ENCODE data around the gene ATP1A4. TPM values are rescaled to one million over a fixed set of nuclear protein-coding genes. Genes with fewer than 3 reads are reported as not detected.

Gene ATP1A4
- total and polyA plus RNA-seq, 9 of the 15 experiments (the other 6 are each of a cell fraction or from before 2014, with no cell fraction given): 0.07 TPM; not detected in 8

DNA sequence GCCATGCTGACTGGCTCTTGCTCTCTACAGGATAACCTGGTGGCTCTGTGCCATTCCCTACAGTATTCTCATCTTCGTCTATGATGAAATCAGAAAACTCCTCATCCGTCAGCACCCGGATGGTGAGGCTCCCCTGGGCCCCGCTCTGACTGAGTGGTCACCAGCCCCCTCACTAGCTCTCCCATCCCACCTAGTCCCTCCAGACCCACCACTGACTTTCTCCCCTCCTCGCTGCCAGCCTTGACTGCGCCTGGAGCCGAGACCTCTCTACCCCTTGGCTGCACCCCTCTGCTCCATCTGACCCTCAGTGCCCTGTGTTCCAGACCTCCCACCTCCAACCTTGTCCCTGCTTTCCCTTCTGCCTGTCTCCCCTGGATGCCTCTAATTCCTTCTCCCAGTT lies 34.8 kb downstream of the ATP1A4 start:
- Histone ChIP-seq H4K20me1 (replicated peaks; ENCODE audit: control insufficient read depth, insufficient read depth, low read length) (no peaks in the 10 kb centered on the region), H3K4me3 (no peak overlapping the region), H3K4me1 (replicated peaks in 1 of 2; ENCODE audit: control insufficient read depth in 2 of 2, insufficient read depth in 2 of 2, low read length in 2 of 2) (no peaks in the 10 kb centered on the region), H3K9me3 (replicated peaks; ENCODE audit: control insufficient read depth, insufficient read depth, low read depth, low read length) (no peaks in the 10 kb centered on the region), H3K27me3 (ENCODE audit: control insufficient read depth in 2 of 2, insufficient read depth in 2 of 2, low read length in 2 of 2) (peaks cover 32 to 56% of the 10 kb centered on the region in 2 experiments), H3K79me2 (ENCODE audit: control insufficient read depth, insufficient read depth, low read length) (no peaks in the 10 kb centered on the region), H3K27ac (ENCODE audit: extremely low read depth, low read depth, low read length) (no peak overlapping the region), H3K4me2 (ENCODE audit: insufficient read depth, low read length) (no peak overlapping the region), H3K9me1 (ENCODE audit: control insufficient read depth, insufficient read depth, low read length) (no peaks in the 10 kb centered on the region), H3K36me3 (ENCODE audit: control insufficient read depth, insufficient read depth, low read length) (no peaks in the 10 kb centered on the region), H2AFZ (ENCODE audit: low read depth, low read length) (no peak overlapping the region), H3K9ac (ENCODE audit: insufficient read depth in 1 of 2, low read depth in 2 of 2, low read length in 2 of 2) (no peak overlapping the region)
- POLR2A ChIA-PET: interaction anchor here (1.0 kb wide), 1 partner anchor 14 kb away, joined by 4 read pairs; no protein-coding TSS in a partner anchor
- no peak for ATAC-seq
- 0% methylated on average over 7 of the region's 7 CpGs for WGBS (ENCODE audit: insufficient coverage, low coverage, missing lambda C conversion rate)
- TF ChIP-seq CTCFL (IDR thresholded peaks at IDR 0.05; ENCODE audit: borderline replicate concordance, insufficient read depth, low read depth, low read length, poor library complexity, severe bottlenecking) (no peak), C11orf30 (IDR thresholded peaks at IDR 0.05; ENCODE audit: low read depth) (no peak), NR1H2 (CRISPR knock-in tag; IDR thresholded peaks at IDR 0.05) (no peak), U2AF1 (optimal IDR thresholded peaks at IDR 0.05; ENCODE audit: low read depth, low read length) (no peak), MYNN (IDR thresholded peaks at IDR 0.05) (no peak), MYNN (CRISPR knock-in tag; IDR thresholded peaks at IDR 0.05) (no peak), ETS2 (tag; IDR thresholded peaks at IDR 0.05; ENCODE audit: borderline replicate concordance, poor library complexity, severe bottlenecking) (no peak), RUNX1 (IDR thresholded peaks at IDR 0.05; ENCODE audit: low read depth) (no peak), ILK (tag; IDR thresholded peaks at IDR 0.05; ENCODE audit: borderline replicate concordance, low read depth) (no peak), DIDO1 (tag; IDR thresholded peaks at IDR 0.05; ENCODE audit: low read depth) (no peak), CBX5 (IDR thresholded peaks at IDR 0.05; ENCODE audit: borderline replicate concordance, low read depth) (no peak), ZFPM2 (CRISPR knock-in tag; IDR thresholded peaks at IDR 0.05) (no peak), KLF1 (tag; IDR thresholded peaks at IDR 0.05) (no peak)
- intact Hi-C loops (cut with micrococcal nuclease): no loop called here
- no peak for FAIRE-seq
- in situ Hi-C loops (cut with MboI): no loop called here
- BruUV-seq (replicated peaks): no TSS peak
- CTCF ChIA-PET (ENCODE audit: low intra/inter-chr PET ratio): no interaction called here
- no peak for DNase-seq (ENCODE audit: extremely low read depth in 1 of 4, low spot score in 3 of 4)

Data from K562 (cell line).